H1 (cell line): ENCODE data around the gene CDC14B. TPM values are rescaled to one million over a fixed set of nuclear protein-coding genes. Genes with fewer than 3 reads are reported as not detected.

Experiments
- ASH2L ChIP-seq: fragments of 200-600, 300-600 bp; sonication (generic); IDR thresholded peaks from one replicate; pipeline ENCODE4 v1.7.1; 2017; ENCODE audit warnings: low read length
- BACH1 ChIP-seq: IDR thresholded peaks from 2 replicates; pipeline ENCODE4 v1.6.1; 2012; ENCODE audit warnings: low read length, improper control_type of control experiment
- BCL11A ChIP-seq, 2 experiments: IDR thresholded peaks; one replicate each; pipeline ENCODE4 v1.6.1; 2011; ENCODE audit warnings: low read depth in 2 of 2, low read length in 2 of 2, mild to moderate bottlenecking in 2 of 2
- CREB1 ChIP-seq: IDR thresholded peaks from 2 replicates; pipeline ENCODE4 v1.6.1; 2012; ENCODE audit warnings: inconsistent platforms
- GABPA ChIP-seq: IDR thresholded peaks from 2 replicates; pipeline ENCODE4 v1.6.1; 2011; ENCODE audit warnings: mild to moderate bottlenecking, low read length, moderate library complexity, borderline replicate concordance; ENCODE audit not compliant: insufficient read depth
- NRF1 ChIP-seq: IDR thresholded peaks from 2 replicates; pipeline ENCODE4 v1.6.1; 2011; ENCODE audit warnings: mild to moderate bottlenecking, low read depth, low read length, improper control_type of control experiment
- PHF8 ChIP-seq: fragments of 200-600 bp; sonication (generic); conservative IDR thresholded peaks from 2 replicates; pipeline ENCODE4 v1.7.1; 2012; ENCODE audit warnings: low read depth, mild to moderate bottlenecking, inconsistent platforms, low read length, moderate library complexity
- RNF2 ChIP-seq: fragments of 200-900, 300-1000 bp; sonication (generic); IDR thresholded peaks from 2 replicates; pipeline ENCODE4 v1.7.1; 2016; ENCODE audit warnings: borderline replicate concordance, low read depth, mild to moderate bottlenecking, antibody characterized with exemption, low read length; ENCODE audit not compliant: poor library complexity, severe bottlenecking; ENCODE audit errors: missing control alignments
- SIX5 ChIP-seq: IDR thresholded peaks from 2 replicates; pipeline ENCODE4 v1.6.1; 2011; ENCODE audit warnings: mild to moderate bottlenecking, low read depth, low read length
- polyA plus RNA-seq, 7 experiments: library from polyadenylated mRNA; depleted of rRNA in 3 of 7; stranded (reverse) in 5 of 7; unstranded in 2 of 7; fragments of >200 nt in 5 of 7; fragments of 200-250 nt in 2 of 7; gene quantifications; 1 replicate in 5 of 7; 2 replicates in 1 of 7; 4 replicates in 1 of 7; pipeline versions ENCODE4 v1.2.1 to v1.2.3, GENCODE V29; 2011 to 2013; ENCODE audit warnings: missing spikeins in 2 of 7, mixed read lengths in 2 of 7
- total RNA-seq: library from RNA; stranded (reverse); fragmentation: NEBNext Ultra II Directional; extraction: Animal tissue kit (Norgen Biotek cat#: 25700); gene quantifications from 2 replicates; pipeline ENCODE4 v1.2.1, GENCODE V29; 2021
- TF ChIP-seq, protein P1 (sequence below): IDR thresholded peaks from 2 replicates; pipeline ENCODE4 v1.6.1; 2012; ENCODE audit warnings: low read length, inconsistent platforms

Gene CDC14B
- total and polyA plus RNA-seq, 2 of the 8 experiments (the other 6 are each of a cell fraction or from before 2014, with no cell fraction given) = 17.2 to 44.6 TPM

- TF ChIP-seq ASH2L (peak; percentile 60), PHF8 (peak; percentile 79), GABPA (no peak), SIX5 (no peak), CREB1 (0 out of 2 replicates have a peak, but pooled peaks have one; percentile 42), BACH1 (no peak), NRF1 (no peak), RNF2 (no peak), BCL11A (IDR thresholded peaks at IDR 0.05; ENCODE audit: low read depth in 2 of 2, low read length in 2 of 2) (no peak)
- TF ChIP-seq, protein P1, sequence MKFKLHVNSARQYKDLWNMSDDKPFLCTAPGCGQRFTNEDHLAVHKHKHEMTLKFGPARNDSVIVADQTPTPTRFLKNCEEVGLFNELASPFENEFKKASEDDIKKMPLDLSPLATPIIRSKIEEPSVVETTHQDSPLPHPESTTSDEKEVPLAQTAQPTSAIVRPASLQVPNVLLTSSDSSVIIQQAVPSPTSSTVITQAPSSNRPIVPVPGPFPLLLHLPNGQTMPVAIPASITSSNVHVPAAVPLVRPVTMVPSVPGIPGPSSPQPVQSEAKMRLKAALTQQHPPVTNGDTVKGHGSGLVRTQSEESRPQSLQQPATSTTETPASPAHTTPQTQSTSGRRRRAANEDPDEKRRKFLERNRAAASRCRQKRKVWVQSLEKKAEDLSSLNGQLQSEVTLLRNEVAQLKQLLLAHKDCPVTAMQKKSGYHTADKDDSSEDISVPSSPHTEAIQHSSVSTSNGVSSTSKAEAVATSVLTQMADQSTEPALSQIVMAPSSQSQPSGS = no peak
Observed at GRCh38 chr9:96654450-96655197, 35.0 kb upstream of the CDC14B start (continued).
